ENCODE data around the gene GRPEL1.

- no peak for TF ChIP-seq CTCF (IDR thresholded peaks at IDR 0.05)
- no peak for TF ChIP-seq POLR2A (IDR thresholded peaks at IDR 0.05)
Observed at GRCh38 chr4:7052923-7053715, 14.7 kb downstream of the GRPEL1 start.
